ENCODE data around the gene CREM. TPM values are rescaled to one million over a fixed set of nuclear protein-coding genes. Genes with fewer than 3 reads are reported as not detected.

Gene CREM
- total RNA-seq, 1 experiment from 2014 or later, result 21.4 TPM

- peak; percentile 87 for ATAC-seq
- H3K27me3 ChIP-seq (ENCODE audit: insufficient read depth, low read length), result no peaks in the 10 kb centered on the region
- POLR2A ChIA-PET, result no interaction called here
These were observed 101.4 kb downstream of the CREM start for GRCh38 chr10:35228058-35228457.

GRCh38 chr10:35231646-35232045 is 105.0 kb downstream of the CREM start:
- H3K27ac ChIP-seq (ENCODE audit: low read depth, low read length), result no peak overlapping the region
- intact Hi-C loops (cut with micrococcal nuclease), result no loop called here
- H2AFZ ChIP-seq (ENCODE audit: low read depth, low read length, poor library complexity, severe bottlenecking), result no peak overlapping the region
- H3K27me3 ChIP-seq (ENCODE audit: insufficient read depth, low read length), result no peaks in the 10 kb centered on the region
- DNase-seq (ENCODE audit: low read depth, low spot score) (no peak), ATAC-seq (no peak)
- no peaks in the 10 kb centered on the region for H4K20me1 ChIP-seq (ENCODE audit: insufficient read depth)
- ChIA-PET CTCF (no interaction called here), POLR2A (no interaction called here), RAD21 (ENCODE audit: low non-redundant PET in 1 of 2, low total read pairs in 2 of 2, uncharacterized antibody in 2 of 2, unreplicated experiment in 2 of 2) (no interaction called here)
- no peaks in the 10 kb centered on the region for H3K9me2 ChIP-seq (ENCODE audit: insufficient read depth)
- H3K79me2 ChIP-seq (ENCODE audit: insufficient read depth, low read length), result no peaks in the 10 kb centered on the region
- H3K4me3 ChIP-seq (replicated peaks in 1 of 2; ENCODE audit: low read depth in 1 of 2, low read length in 2 of 2), result no peak overlapping the region
- H3K4me1 ChIP-seq (ENCODE audit: control insufficient read depth in 1 of 2, insufficient read depth in 2 of 2, low read length in 2 of 2), result no peaks in the 10 kb centered on the region
- H3K4me2 ChIP-seq (ENCODE audit: low read length), result no peak overlapping the region
- no peaks in the 10 kb centered on the region for H3K9me3 ChIP-seq (ENCODE audit: control insufficient read depth in 1 of 2, insufficient read depth in 1 of 2, low read depth in 1 of 2, low read length in 2 of 2)
- BruUV-seq (replicated peaks), result no TSS peak
- H3K9ac ChIP-seq (ENCODE audit: low read length), result no peak overlapping the region
- no peaks in the 10 kb centered on the region for H3K36me3 ChIP-seq (ENCODE audit: control insufficient read depth in 1 of 2, insufficient read depth in 2 of 2, low read length in 2 of 2)
- no peak for TF ChIP-seq SIN3A (IDR thresholded peaks at IDR 0.05; ENCODE audit: low read depth)
- no peak for TF ChIP-seq FOSL1 (IDR thresholded peaks at IDR 0.05; ENCODE audit: low read depth)
- TF ChIP-seq CTCF (IDR thresholded peaks at IDR 0.05 in 2 of 3, conservative IDR thresholded peaks at IDR 0.05 in 1 of 3; ENCODE audit: borderline replicate concordance in 1 of 3, insufficient read depth in 1 of 3, low read depth in 2 of 3, low read length in 2 of 3), result no peak
- no peak for TF ChIP-seq RAD21 (IDR thresholded peaks at IDR 0.05; ENCODE audit: low read depth)
- TF ChIP-seq ELF1 (IDR thresholded peaks at IDR 0.05; ENCODE audit: borderline replicate concordance, low read depth), result no peak
- no peak for TF ChIP-seq ATF3 (IDR thresholded peaks at IDR 0.05)
- no peak for TF ChIP-seq POLR2A (IDR thresholded peaks at IDR 0.05; ENCODE audit: borderline replicate concordance, extremely low read depth, insufficient read depth, insufficient read length)
- no peak for TF ChIP-seq SRF (IDR thresholded peaks at IDR 0.05; ENCODE audit: low read depth)
- TF ChIP-seq ZBTB33 (IDR thresholded peaks at IDR 0.05; ENCODE audit: extremely low read depth, insufficient replicate concordance, low read length), result no peak
- TF ChIP-seq TCF7L2 (IDR thresholded peaks at IDR 0.05; ENCODE audit: borderline replicate concordance, extremely low read depth, insufficient read depth, insufficient read length), result no peak

More at GRCh38 chr10:35228058-35228457, 101.4 kb downstream of the CREM start:
- H3K9me2 ChIP-seq (ENCODE audit: insufficient read depth), result no peaks in the 10 kb centered on the region
- H3K36me3 ChIP-seq (ENCODE audit: control insufficient read depth in 1 of 2, insufficient read depth in 2 of 2, low read length in 2 of 2), result no peaks in the 10 kb centered on the region
- BruUV-seq (replicated peaks), result no TSS peak
- TF ChIP-seq CTCF (IDR thresholded peaks at IDR 0.05 in 2 of 3, conservative IDR thresholded peaks at IDR 0.05 in 1 of 3; ENCODE audit: borderline replicate concordance in 1 of 3, insufficient read depth in 1 of 3, low read depth in 2 of 3, low read length in 2 of 3) (peak in 2 of 3 experiments; percentile 39 to 48; a peak in 3 of 6 replicates), JUND (IDR thresholded peaks at IDR 0.05) (no peak)
- CTCF ChIA-PET, result no interaction called here
- no peak overlapping the region for H3K9ac ChIP-seq (ENCODE audit: low read length)
- DNase-seq (ENCODE audit: low read depth, low spot score), result no peak
- no peaks in the 10 kb centered on the region for H3K4me1 ChIP-seq (ENCODE audit: control insufficient read depth in 1 of 2, insufficient read depth in 2 of 2, low read length in 2 of 2)
- no peaks in the 10 kb centered on the region for H3K79me2 ChIP-seq (ENCODE audit: insufficient read depth, low read length)
- no peaks in the 10 kb centered on the region for H4K20me1 ChIP-seq (ENCODE audit: insufficient read depth)
- no peak overlapping the region for H3K4me3 ChIP-seq (replicated peaks in 1 of 2; ENCODE audit: low read depth in 1 of 2, low read length in 2 of 2)
- RAD21 ChIA-PET (ENCODE audit: low non-redundant PET in 1 of 2, low total read pairs in 2 of 2, uncharacterized antibody in 2 of 2, unreplicated experiment in 2 of 2), result no interaction called here
- intact Hi-C loops (cut with micrococcal nuclease), result no loop called here
- no peak overlapping the region for H2AFZ ChIP-seq (ENCODE audit: low read depth, low read length, poor library complexity, severe bottlenecking)
- no peaks in the 10 kb centered on the region for H3K9me3 ChIP-seq (ENCODE audit: control insufficient read depth in 1 of 2, insufficient read depth in 1 of 2, low read depth in 1 of 2, low read length in 2 of 2)
- H3K4me2 ChIP-seq (ENCODE audit: low read length), result no peak overlapping the region
- H3K27ac ChIP-seq (ENCODE audit: low read depth, low read length), result no peak overlapping the region

Measured in HCT116 (cell line).